ENCODE results near the gene STXBP1.

STXBP1 gene

DNA sequence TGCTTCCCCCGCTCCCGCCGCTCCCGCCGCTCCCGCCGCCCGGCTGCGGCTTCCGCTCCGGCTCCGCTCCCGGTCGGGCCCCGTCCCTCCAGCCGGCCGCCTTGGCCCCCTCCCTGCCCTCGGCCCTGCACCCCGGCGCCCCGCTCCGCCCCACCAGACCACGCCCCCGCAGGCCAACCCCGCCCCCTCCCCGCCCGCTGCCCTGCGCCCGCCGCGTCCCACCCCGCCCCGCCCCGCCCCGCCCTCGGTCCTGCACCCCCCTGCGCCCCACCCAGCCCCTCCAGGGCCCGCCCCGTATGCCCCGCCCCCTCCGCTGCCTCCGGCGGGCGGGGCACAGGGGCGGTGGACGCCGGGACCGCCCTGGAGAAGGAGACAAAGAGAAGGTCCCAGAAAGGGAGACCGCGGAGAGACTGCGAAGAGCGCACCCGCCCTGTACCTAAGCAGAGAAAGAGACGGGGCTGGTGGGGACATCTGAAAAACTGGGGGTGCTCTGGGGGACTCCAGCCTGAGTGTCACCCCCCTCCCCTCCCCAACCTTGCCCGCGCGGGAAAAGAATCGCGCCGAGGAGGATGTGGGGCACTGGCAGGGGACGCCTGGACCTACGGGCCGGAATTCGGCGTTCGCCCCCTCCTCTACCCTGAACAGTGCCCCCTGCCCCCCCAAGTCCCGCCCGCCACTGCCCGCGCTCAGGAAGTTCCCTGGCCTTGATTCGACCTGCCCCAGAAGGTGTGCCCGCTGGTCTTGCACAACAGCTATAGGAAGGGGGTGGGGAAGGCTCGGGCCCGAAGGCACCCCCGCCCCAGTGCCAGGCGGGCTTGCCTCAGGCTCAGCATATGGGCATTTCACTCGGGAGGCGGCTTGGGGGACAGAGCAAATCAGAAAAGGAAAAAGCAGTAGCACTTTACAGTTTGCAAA lies 42.8 kb upstream of the STXBP1 start:
- ATAC-seq (ENCODE audit: insufficient read depth, low read depth) (peak; percentile 84), DNase-seq (peak; percentile 71)
- no peaks in the 10 kb centered on the region for H3K9me3 ChIP-seq (ENCODE audit: insufficient read depth, low read length, severe bottlenecking)
- peaks cover 11% of the 10 kb centered on the region for H3K4me1 ChIP-seq (ENCODE audit: insufficient read depth, low read length)
- peak overlapping the region; percentile 75 for H3K4me2 ChIP-seq (ENCODE audit: insufficient read depth, low read length)
- no peaks in the 10 kb centered on the region for H3K79me2 ChIP-seq (ENCODE audit: insufficient read depth, low read length)
- H3K27ac ChIP-seq (ENCODE audit: low read length), result peak overlapping the region; percentile 2
- no peaks in the 10 kb centered on the region for H4K20me1 ChIP-seq (ENCODE audit: insufficient read depth, low read length)
- no peaks in the 10 kb centered on the region for H3K36me3 ChIP-seq (ENCODE audit: insufficient read depth, low read length)
- peak overlapping the region; percentile 58 for H3K9ac ChIP-seq (ENCODE audit: low read depth, low read length)
- no peaks in the 10 kb centered on the region for H3K27me3 ChIP-seq (ENCODE audit: insufficient read depth, low read length, poor library complexity)
- H2AFZ ChIP-seq (ENCODE audit: low read depth, low read length), result peak overlapping the region; percentile 62
- H3K4me3 ChIP-seq (ENCODE audit: low read depth in 1 of 2, low read length in 2 of 2), result peak overlapping the region in 1 of 2 experiments; percentile 53; a peak in 2 of 4 replicates
- no peak for TF ChIP-seq EZH2 (IDR thresholded peaks at IDR 0.05; ENCODE audit: borderline replicate concordance, low read depth, low read length, severe bottlenecking)
- TF ChIP-seq, protein P1, sequence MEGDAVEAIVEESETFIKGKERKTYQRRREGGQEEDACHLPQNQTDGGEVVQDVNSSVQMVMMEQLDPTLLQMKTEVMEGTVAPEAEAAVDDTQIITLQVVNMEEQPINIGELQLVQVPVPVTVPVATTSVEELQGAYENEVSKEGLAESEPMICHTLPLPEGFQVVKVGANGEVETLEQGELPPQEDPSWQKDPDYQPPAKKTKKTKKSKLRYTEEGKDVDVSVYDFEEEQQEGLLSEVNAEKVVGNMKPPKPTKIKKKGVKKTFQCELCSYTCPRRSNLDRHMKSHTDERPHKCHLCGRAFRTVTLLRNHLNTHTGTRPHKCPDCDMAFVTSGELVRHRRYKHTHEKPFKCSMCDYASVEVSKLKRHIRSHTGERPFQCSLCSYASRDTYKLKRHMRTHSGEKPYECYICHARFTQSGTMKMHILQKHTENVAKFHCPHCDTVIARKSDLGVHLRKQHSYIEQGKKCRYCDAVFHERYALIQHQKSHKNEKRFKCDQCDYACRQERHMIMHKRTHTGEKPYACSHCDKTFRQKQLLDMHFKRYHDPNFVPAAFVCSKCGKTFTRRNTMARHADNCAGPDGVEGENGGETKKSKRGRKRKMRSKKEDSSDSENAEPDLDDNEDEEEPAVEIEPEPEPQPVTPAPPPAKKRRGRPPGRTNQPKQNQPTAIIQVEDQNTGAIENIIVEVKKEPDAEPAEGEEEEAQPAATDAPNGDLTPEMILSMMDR (IDR thresholded peaks at IDR 0.05; ENCODE audit: borderline replicate concordance, extremely low read depth, low read length, poor library complexity, severe bottlenecking), result no peak

- Histone ChIP-seq H3K36me3 (ENCODE audit: insufficient read depth, low read length) (no peaks in the 10 kb centered on the region), H3K27ac (ENCODE audit: low read length) (peak overlapping the region; percentile 2; the same call in 1 of the 2 replicates), H3K9me3 (ENCODE audit: insufficient read depth, low read length, severe bottlenecking) (no peaks in the 10 kb centered on the region), H3K9ac (ENCODE audit: low read depth, low read length) (peak overlapping the region; percentile 58), H3K4me2 (ENCODE audit: insufficient read depth, low read length) (peak overlapping the region; percentile 75), H2AFZ (ENCODE audit: low read depth, low read length) (0 out of 2 replicates have a peak overlapping the region, but pooled peaks have one; percentile 62), H4K20me1 (ENCODE audit: insufficient read depth, low read length) (no peaks in the 10 kb centered on the region), H3K4me1 (ENCODE audit: insufficient read depth, low read length) (peaks cover 11% of the 10 kb centered on the region), H3K27me3 (ENCODE audit: insufficient read depth, low read length, poor library complexity) (no peaks in the 10 kb centered on the region), H3K79me2 (ENCODE audit: insufficient read depth, low read length) (no peaks in the 10 kb centered on the region), H3K4me3 (ENCODE audit: low read depth in 1 of 2, low read length in 2 of 2) (peak overlapping the region in 1 of 2 experiments; percentile 53; a peak in 2 of 4 replicates)
- peak; percentile 49 for ATAC-seq (ENCODE audit: insufficient read depth, low read depth)
- TF ChIP-seq EZH2 (IDR thresholded peaks at IDR 0.05; ENCODE audit: borderline replicate concordance, low read depth, low read length, severe bottlenecking), result no peak
- TF ChIP-seq, protein P1 (IDR thresholded peaks at IDR 0.05; ENCODE audit: borderline replicate concordance, extremely low read depth, low read length, poor library complexity, severe bottlenecking), result no peak
- no peak for DNase-seq
Observed at GRCh38 chr9:127569886-127570401, 42.1 kb upstream of the STXBP1 start.

DNA sequence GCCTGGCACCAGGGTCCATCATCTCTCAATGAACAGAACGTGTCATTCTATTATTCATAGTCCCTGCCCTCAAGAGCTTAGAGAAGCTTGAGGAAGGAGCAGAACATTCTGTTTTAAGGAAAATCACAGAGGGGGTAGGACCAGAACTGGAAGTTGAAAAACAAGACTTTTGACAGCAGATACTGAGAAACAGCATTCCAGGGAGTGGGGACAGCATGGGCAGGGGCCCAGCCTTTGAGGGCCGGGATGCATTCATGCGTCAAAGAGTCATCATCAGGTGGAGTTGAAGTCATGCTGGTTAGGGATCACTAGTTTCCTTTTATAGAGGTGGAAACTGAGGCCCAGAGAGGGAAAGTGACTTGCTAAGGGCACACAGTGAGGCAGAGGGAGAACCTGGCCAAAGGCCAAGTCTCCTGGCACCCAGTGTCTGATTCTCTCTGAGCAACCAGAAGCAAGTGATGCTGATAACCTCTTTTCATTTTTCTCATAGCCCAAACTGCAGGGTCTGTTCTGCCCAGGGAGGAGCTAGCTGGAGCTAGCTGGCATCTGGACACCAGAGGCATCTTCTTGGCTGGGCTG lies 41.5 kb upstream of the STXBP1 start:
- no peak overlapping the region for H3K4me2 ChIP-seq (ENCODE audit: insufficient read depth, low read length)
- H3K9ac ChIP-seq (ENCODE audit: low read depth, low read length), result no peak overlapping the region
- DNase-seq, result no peak
- no peaks in the 10 kb centered on the region for H3K79me2 ChIP-seq (ENCODE audit: insufficient read depth, low read length)
- no peaks in the 10 kb centered on the region for H3K27me3 ChIP-seq (ENCODE audit: insufficient read depth, low read length, poor library complexity)
- no peaks in the 10 kb centered on the region for H3K9me3 ChIP-seq (ENCODE audit: insufficient read depth, low read length, severe bottlenecking)
- no peak overlapping the region for H2AFZ ChIP-seq (ENCODE audit: low read depth, low read length)
- no peak overlapping the region for H3K27ac ChIP-seq (ENCODE audit: low read length)
- no peak for TF ChIP-seq EZH2 (IDR thresholded peaks at IDR 0.05; ENCODE audit: borderline replicate concordance, low read depth, low read length, severe bottlenecking)
- TF ChIP-seq, protein P1 (IDR thresholded peaks at IDR 0.05; ENCODE audit: borderline replicate concordance, extremely low read depth, low read length, poor library complexity, severe bottlenecking), result no peak
- H3K36me3 ChIP-seq (ENCODE audit: insufficient read depth, low read length), result no peaks in the 10 kb centered on the region
- no peak for ATAC-seq (ENCODE audit: insufficient read depth, low read depth)
- H3K4me3 ChIP-seq (ENCODE audit: low read depth in 1 of 2, low read length in 2 of 2), result no peak overlapping the region
- peaks cover 11% of the 10 kb centered on the region for H3K4me1 ChIP-seq (ENCODE audit: insufficient read depth, low read length)
- H4K20me1 ChIP-seq (ENCODE audit: insufficient read depth, low read length), result no peaks in the 10 kb centered on the region

All from DND-41 (cell line).